Glutamatergic neuron (in vitro differentiated cells): ENCODE data around the gene TMEM63A. TPM values are rescaled to one million over a fixed set of nuclear protein-coding genes. Genes with fewer than 3 reads are reported as not detected.

Source experiments
- DNase-seq: peaks from one replicate; pipeline ENCODE4 v3.0.0; 2022
- H3K27ac Mint-ChIP-seq: one replicate; pipeline ENCODE4 v1.8.0; 2020; ENCODE audit warnings: mild to moderate bottlenecking, mixed read lengths, inconsistent platforms; ENCODE audit not compliant: unreplicated experiment
- H3K27me3 Mint-ChIP-seq: one replicate; pipeline ENCODE4 v1.8.0; 2020; ENCODE audit warnings: mild to moderate bottlenecking, moderate library complexity, mixed read lengths, inconsistent platforms; ENCODE audit not compliant: unreplicated experiment
- H3K36me3 Mint-ChIP-seq: one replicate; pipeline ENCODE4 v1.8.0; 2020; ENCODE audit warnings: mild to moderate bottlenecking, mixed read lengths, inconsistent platforms; ENCODE audit not compliant: unreplicated experiment
- H3K4me1 Mint-ChIP-seq: one replicate; pipeline ENCODE4 v1.8.0; 2020; ENCODE audit warnings: mild to moderate bottlenecking, low read depth, mixed read lengths, inconsistent platforms; ENCODE audit not compliant: unreplicated experiment
- H3K4me3 Mint-ChIP-seq: one replicate; pipeline ENCODE4 v1.8.0; 2020; ENCODE audit warnings: mild to moderate bottlenecking, mixed read lengths, inconsistent platforms; ENCODE audit not compliant: unreplicated experiment
- H3K9me3 Mint-ChIP-seq: one replicate; pipeline ENCODE4 v1.8.0; 2020; ENCODE audit warnings: mild to moderate bottlenecking, moderate library complexity, mixed read lengths, inconsistent platforms; ENCODE audit not compliant: unreplicated experiment
- CTCF ChIP-seq: fragments of 200-600 bp; sonication (generic); IDR thresholded peaks from one replicate; pipeline ENCODE4 v1.5.0; 2021; ENCODE audit not compliant: partially characterized antibody, unreplicated experiment
- total RNA-seq: library from RNA; stranded (reverse); fragmentation: NEBNext Ultra II Directional; extraction: Animal tissue kit (Norgen Biotek cat#: 25700); gene quantifications from one replicate; pipeline ENCODE4 v1.2.1, GENCODE V29; 2021; ENCODE audit not compliant: unreplicated experiment

The TMEM63A gene
- total RNA-seq, 1 donor from 2014 or later = 1.1 TPM

GRCh38 chr1:225919906-225920305 lies 37.7 kb upstream of the TMEM63A start:
- Mint-ChIP-seq H3K9me3 (peaks cover 3% of the 10 kb centered on the region), H3K4me3 (no peak overlapping the region), H3K36me3 (no peaks in the 10 kb centered on the region), H3K27me3 (peaks cover 2% of the 10 kb centered on the region), H3K27ac (no peak overlapping the region), H3K4me1 (peaks cover 12% of the 10 kb centered on the region)
- no peak for DNase-seq
- TF ChIP-seq CTCF = no peak

- Mint-ChIP-seq H3K9me3 (peaks cover 3% of the 10 kb centered on the region), H3K27ac (no peak overlapping the region), H3K36me3 (no peaks in the 10 kb centered on the region), H3K4me1 (peaks cover 16% of the 10 kb centered on the region), H3K27me3 (no peaks in the 10 kb centered on the region), H3K4me3 (no peak overlapping the region)
- DNase-seq = no peak
- no peak for TF ChIP-seq CTCF
Observed at GRCh38 chr1:225918280-225918679, 36.1 kb upstream of the TMEM63A start.

- Mint-ChIP-seq H3K27me3 (no peaks in the 10 kb centered on the region), H3K9me3 (peaks cover 3% of the 10 kb centered on the region), H3K36me3 (peaks cover 3% of the 10 kb centered on the region), H3K4me1 (peaks cover 18% of the 10 kb centered on the region), H3K4me3 (no peak overlapping the region), H3K27ac (no peak overlapping the region)
- no peak for DNase-seq
- TF ChIP-seq CTCF = no peak
Observed at GRCh38 chr1:225917536-225917935, 35.4 kb upstream of the TMEM63A start.

- no peaks in the 10 kb centered on the region for H3K27me3 Mint-ChIP-seq
- no peak for TF ChIP-seq CTCF
- no peak overlapping the region for H3K4me3 Mint-ChIP-seq
- no peak for DNase-seq
- peaks cover 18% of the 10 kb centered on the region for H3K4me1 Mint-ChIP-seq
- no peak overlapping the region for H3K27ac Mint-ChIP-seq
- peaks cover 4% of the 10 kb centered on the region for H3K36me3 Mint-ChIP-seq
- H3K9me3 Mint-ChIP-seq = peaks cover 3% of the 10 kb centered on the region
Observed at GRCh38 chr1:225917101-225917500, 34.9 kb upstream of the TMEM63A start.

GRCh38 chr1:225915538-225915991 lies 33.4 kb upstream of the TMEM63A start:
- Mint-ChIP-seq H3K27me3 (no peaks in the 10 kb centered on the region), H3K4me3 (peak overlapping the region; percentile 54), H3K4me1 (peaks cover 18% of the 10 kb centered on the region), H3K9me3 (peaks cover 3% of the 10 kb centered on the region), H3K36me3 (peaks cover 4% of the 10 kb centered on the region), H3K27ac (peak overlapping the region; percentile 57)
- DNase-seq = no peak
- TF ChIP-seq CTCF = no peak
